Glutamatergic neuron (in vitro differentiated cells): ENCODE measurements around the gene ANTXR1. TPM values are rescaled to one million over a fixed set of nuclear protein-coding genes. Genes with fewer than 3 reads are reported as not detected.
A peak's percentile ranks its signal among the peaks of the same experiment; 100 is the strongest.

Experiments
- DNase-seq: peaks from one replicate; pipeline ENCODE4 v3.0.0; 2022
- H3K27ac Mint-ChIP-seq: one replicate; pipeline ENCODE4 v1.8.0; 2020; ENCODE audit warnings: mild to moderate bottlenecking, mixed read lengths, inconsistent platforms; ENCODE audit not compliant: unreplicated experiment
- H3K27me3 Mint-ChIP-seq: one replicate; pipeline ENCODE4 v1.8.0; 2020; ENCODE audit warnings: mild to moderate bottlenecking, moderate library complexity, mixed read lengths, inconsistent platforms; ENCODE audit not compliant: unreplicated experiment
- H3K36me3 Mint-ChIP-seq: one replicate; pipeline ENCODE4 v1.8.0; 2020; ENCODE audit warnings: mild to moderate bottlenecking, mixed read lengths, inconsistent platforms; ENCODE audit not compliant: unreplicated experiment
- H3K4me1 Mint-ChIP-seq: one replicate; pipeline ENCODE4 v1.8.0; 2020; ENCODE audit warnings: mild to moderate bottlenecking, low read depth, mixed read lengths, inconsistent platforms; ENCODE audit not compliant: unreplicated experiment
- H3K4me3 Mint-ChIP-seq: one replicate; pipeline ENCODE4 v1.8.0; 2020; ENCODE audit warnings: mild to moderate bottlenecking, mixed read lengths, inconsistent platforms; ENCODE audit not compliant: unreplicated experiment
- H3K9me3 Mint-ChIP-seq: one replicate; pipeline ENCODE4 v1.8.0; 2020; ENCODE audit warnings: mild to moderate bottlenecking, moderate library complexity, mixed read lengths, inconsistent platforms; ENCODE audit not compliant: unreplicated experiment
- total RNA-seq: library from RNA; stranded (reverse); fragmentation: NEBNext Ultra II Directional; extraction: Animal tissue kit (Norgen Biotek cat#: 25700); gene quantifications from one replicate; pipeline ENCODE4 v1.2.1, GENCODE V29; 2021; ENCODE audit not compliant: unreplicated experiment
- TF ChIP-seq, protein P1 (sequence below): fragments of 200-600 bp; sonication (generic); IDR thresholded peaks from one replicate; pipeline ENCODE4 v1.5.0; 2021; ENCODE audit not compliant: partially characterized antibody, unreplicated experiment

The ANTXR1 gene
- total RNA-seq, 1 donor from 2014 or later: 26.7 TPM

DNA sequence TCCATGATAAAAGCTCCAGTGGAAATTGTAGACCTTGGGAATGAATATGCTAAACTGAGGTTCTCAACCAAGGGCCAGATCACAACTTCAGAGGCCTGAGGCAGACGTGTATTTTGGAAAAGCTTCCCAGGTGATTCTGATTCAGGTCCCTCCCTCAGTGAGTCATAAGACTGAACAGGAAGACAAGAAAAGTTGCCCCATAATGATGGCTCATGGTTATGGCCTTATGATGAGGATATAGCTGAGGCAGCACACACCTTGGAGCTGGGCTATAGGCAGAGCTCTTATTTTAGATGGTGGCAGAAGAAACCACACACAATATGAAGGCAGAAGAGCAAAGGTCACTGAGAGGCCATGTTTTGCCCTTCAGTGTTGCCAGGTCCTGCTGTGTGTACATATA lies 9.6 kb downstream of the ANTXR1 start:
- H3K27ac Mint-ChIP-seq: no peak overlapping the region
- TF ChIP-seq, protein P1, sequence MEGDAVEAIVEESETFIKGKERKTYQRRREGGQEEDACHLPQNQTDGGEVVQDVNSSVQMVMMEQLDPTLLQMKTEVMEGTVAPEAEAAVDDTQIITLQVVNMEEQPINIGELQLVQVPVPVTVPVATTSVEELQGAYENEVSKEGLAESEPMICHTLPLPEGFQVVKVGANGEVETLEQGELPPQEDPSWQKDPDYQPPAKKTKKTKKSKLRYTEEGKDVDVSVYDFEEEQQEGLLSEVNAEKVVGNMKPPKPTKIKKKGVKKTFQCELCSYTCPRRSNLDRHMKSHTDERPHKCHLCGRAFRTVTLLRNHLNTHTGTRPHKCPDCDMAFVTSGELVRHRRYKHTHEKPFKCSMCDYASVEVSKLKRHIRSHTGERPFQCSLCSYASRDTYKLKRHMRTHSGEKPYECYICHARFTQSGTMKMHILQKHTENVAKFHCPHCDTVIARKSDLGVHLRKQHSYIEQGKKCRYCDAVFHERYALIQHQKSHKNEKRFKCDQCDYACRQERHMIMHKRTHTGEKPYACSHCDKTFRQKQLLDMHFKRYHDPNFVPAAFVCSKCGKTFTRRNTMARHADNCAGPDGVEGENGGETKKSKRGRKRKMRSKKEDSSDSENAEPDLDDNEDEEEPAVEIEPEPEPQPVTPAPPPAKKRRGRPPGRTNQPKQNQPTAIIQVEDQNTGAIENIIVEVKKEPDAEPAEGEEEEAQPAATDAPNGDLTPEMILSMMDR: no peak
- H3K9me3 Mint-ChIP-seq: no peaks in the 10 kb centered on the region

DNA sequence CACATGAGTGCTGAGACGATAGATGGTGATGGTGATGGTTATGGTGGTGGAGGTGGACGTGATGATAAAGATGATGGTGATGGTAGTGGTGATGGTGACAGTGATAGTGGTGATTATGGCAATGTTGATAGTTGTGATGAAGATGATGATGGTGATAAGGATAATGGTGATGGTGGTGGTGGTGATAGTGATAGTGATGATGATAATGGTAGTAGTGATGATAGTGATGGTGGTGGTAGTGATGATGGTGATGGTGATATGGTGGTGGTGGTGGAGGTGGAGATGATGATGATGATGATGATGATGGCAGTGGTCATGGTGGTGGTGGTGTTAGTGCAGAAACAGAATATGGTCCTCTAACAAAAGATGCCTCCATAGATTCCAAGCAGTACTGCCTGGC lies 10.3 kb downstream of the ANTXR1 start:
- Mint-ChIP-seq H3K4me1 (peaks cover 11% of the 10 kb centered on the region), H3K36me3 (no peaks in the 10 kb centered on the region), H3K9me3 (peaks cover 1% of the 10 kb centered on the region), H3K27ac (no peak overlapping the region), H3K4me3 (no peak overlapping the region), H3K27me3 (no peaks in the 10 kb centered on the region)
- TF ChIP-seq, protein P1: no peak
- no peak for DNase-seq

More for the DNA sequence above, 9.6 kb downstream of the ANTXR1 start:
- no peak for DNase-seq
- H3K36me3 Mint-ChIP-seq: no peaks in the 10 kb centered on the region
- H3K27me3 Mint-ChIP-seq: no peaks in the 10 kb centered on the region
- H3K4me3 Mint-ChIP-seq: no peak overlapping the region
- peaks cover 13% of the 10 kb centered on the region for H3K4me1 Mint-ChIP-seq

DNA sequence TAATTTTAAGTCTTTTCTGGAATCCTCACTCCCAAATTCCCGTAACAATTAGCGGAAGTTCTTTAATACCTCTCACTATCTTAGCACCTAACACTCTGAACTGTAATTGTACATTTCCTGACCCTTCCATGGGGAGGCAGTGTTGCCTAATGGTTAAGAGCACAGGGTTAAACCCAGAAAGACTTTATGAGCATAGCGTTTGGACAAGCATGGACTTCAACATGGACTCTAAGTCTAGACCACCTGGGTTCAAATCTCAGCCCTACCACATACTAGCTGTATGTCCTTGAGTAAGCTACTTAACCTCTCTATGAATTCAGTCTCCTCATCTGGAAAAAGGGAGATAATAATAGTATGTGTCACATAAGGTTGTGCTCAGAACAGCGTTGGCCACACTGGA lies 13.0 kb downstream of the ANTXR1 start:
- Mint-ChIP-seq H3K4me3 (no peak overlapping the region), H3K27ac (no peak overlapping the region), H3K4me1 (no peaks in the 10 kb centered on the region), H3K36me3 (no peaks in the 10 kb centered on the region), H3K27me3 (no peaks in the 10 kb centered on the region), H3K9me3 (peaks cover 1% of the 10 kb centered on the region)
- TF ChIP-seq, protein P1: peak; percentile 24
- no peak for DNase-seq

DNA sequence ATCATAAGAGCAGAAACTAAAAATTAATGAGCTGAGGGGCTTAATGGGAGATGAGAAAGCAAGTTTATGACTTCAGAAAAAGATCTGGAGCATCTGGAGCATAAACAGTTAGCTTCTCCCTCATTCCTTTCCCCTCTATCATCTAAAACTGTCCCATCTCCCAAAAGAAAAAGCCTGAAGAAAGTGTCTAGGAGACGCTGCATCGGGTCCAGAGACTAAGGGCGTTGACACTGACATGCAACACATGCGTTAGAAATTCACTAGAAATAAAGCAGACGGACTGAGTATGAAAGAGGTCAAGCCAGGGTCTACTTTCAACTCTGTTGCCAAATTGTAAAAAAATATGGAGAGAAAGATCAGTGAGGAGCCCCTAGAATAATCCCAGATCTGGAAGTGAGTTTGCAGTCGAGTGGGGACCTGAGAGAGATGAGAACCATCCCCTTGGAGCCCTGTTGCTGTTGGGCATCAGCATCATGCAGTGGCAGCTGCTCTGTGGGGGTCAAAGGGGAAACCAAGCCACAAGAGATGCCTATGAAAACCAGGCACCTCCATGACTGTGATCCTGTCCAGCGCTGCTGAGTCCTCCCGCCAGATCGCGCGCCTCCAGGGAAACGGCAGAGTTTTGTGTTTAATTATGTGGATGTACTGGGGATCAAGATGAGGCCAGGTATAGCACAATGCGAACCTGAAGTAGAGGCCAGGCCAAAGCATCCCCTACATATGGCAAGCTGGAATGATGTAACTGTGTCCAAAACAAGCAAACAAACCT lies 13.9 kb downstream of the ANTXR1 start:
- H3K9me3 Mint-ChIP-seq: peaks cover 1% of the 10 kb centered on the region
- H3K4me1 Mint-ChIP-seq: peaks cover 5% of the 10 kb centered on the region
- H3K27ac Mint-ChIP-seq: no peak overlapping the region
- H3K27me3 Mint-ChIP-seq: no peaks in the 10 kb centered on the region
- H3K36me3 Mint-ChIP-seq: no peaks in the 10 kb centered on the region
- no peak for DNase-seq
- TF ChIP-seq, protein P1: no peak
- no peak overlapping the region for H3K4me3 Mint-ChIP-seq

DNA sequence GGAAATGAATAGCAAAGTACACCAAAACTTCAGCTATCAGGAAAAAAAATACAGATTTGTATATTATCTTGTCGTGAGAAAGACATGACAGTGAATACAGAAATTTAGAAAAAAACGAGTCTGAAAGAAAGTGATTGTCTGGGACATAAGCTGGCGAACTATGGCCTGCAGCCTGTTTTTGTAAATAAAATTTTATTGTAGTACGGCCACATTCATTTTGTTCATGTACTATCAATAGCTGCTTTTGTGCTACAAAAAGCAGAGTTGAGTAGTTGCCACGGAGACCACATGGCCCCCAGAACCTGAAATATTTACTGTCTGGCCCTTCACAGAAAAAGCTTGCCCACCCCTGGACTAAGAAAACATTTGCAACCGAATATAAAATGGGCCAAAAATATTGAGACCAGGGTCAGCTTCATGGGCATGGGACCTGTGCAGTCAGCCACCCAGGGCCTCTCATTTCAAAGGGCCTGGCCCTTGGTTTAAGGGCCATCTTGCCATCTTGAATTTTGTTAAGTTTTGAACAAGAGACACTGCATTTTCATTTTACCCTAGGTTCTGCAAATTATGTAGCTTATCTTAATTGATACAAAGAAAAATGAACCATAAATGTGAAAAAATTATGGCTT lies 17.9 kb downstream of the ANTXR1 start:
- H3K9me3 Mint-ChIP-seq: peaks cover 3% of the 10 kb centered on the region
- no peaks in the 10 kb centered on the region for H3K36me3 Mint-ChIP-seq
- peaks cover 12% of the 10 kb centered on the region for H3K4me1 Mint-ChIP-seq
- DNase-seq: no peak
- no peak overlapping the region for H3K27ac Mint-ChIP-seq
- TF ChIP-seq, protein P1: no peak
- H3K27me3 Mint-ChIP-seq: no peaks in the 10 kb centered on the region
- no peak overlapping the region for H3K4me3 Mint-ChIP-seq
